GM19324 (cell line): ENCODE results near the gene RBBP8NL.
"Not testable (repeated sequence)": the region's sequence is repeated elsewhere in the genome, so short reads cannot be mapped to it uniquely, and the experiment has no call there.

ENCODE experiments used
- ATAC-seq: cut with Tn5 transposase; IDR thresholded peaks from one replicate; pipeline ENCODE4 v1.9.1; 2021; ENCODE audit warnings: mild to moderate bottlenecking, moderate library complexity; ENCODE audit not compliant: unreplicated experiment, low FRiP score

Gene RBBP8NL

GRCh38 chr20:62446481-62446880 is 19.1 kb upstream of the RBBP8NL start:
- ATAC-seq, result no peak

DNA sequence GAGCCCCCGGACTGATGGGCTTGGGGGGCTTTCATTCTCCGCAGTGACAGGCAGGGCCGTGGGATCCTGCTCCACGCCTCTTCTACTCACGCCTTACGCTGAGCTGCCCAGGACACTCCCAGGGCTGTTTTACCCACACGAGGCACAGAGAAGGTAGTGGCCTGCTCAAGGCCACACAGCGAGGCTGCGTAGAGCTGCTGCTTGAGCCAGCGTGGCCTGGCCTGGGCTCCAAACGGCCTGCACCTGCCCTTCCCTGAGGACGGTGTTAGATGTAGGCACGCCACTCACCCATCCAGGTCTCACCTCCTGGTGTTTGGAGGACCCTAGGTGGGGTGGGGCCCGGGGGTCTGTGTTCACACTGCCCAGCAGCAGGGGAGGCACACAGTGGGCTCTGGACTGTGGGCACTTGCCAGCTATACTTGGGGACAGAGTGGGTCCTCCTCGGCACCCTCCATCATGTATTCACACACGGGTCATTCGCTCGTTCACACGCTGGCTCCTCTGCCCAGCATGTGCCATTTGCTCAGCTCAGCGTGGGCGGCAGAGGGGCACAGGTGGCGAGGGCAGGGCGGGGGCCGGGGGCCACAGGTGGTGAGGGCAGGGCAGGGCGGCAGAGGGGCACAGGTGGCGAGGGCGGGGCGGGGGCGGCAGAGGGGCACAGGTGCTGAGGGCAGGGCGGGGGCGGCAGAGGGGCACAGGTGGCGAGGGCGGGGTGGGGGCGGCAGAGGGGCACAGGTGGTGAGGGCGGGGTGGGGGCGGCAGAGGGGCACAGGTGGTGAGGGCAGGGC is 18.4 kb upstream of the RBBP8NL start:
- ATAC-seq, result no peak

DNA sequence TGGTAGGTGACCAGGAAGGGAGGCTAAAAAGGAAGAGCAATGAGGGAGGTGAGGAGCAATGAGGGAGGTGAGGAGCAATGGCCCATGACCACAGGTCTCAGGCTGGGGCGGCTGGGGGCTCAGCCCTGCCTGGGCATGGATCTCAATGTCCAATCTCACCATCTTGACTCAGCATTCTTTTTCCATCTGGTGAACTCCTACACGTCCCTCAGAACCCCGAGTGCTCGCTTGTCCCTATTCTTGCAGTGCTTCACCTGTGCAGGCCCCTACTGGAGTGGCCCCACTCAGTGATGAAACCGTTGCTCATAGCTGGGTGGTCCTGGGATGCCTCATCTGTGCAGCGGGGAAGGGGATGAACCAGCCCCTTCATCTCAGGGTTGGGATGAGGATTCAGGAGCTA is 16.9 kb upstream of the RBBP8NL start:
- no peak for ATAC-seq

DNA sequence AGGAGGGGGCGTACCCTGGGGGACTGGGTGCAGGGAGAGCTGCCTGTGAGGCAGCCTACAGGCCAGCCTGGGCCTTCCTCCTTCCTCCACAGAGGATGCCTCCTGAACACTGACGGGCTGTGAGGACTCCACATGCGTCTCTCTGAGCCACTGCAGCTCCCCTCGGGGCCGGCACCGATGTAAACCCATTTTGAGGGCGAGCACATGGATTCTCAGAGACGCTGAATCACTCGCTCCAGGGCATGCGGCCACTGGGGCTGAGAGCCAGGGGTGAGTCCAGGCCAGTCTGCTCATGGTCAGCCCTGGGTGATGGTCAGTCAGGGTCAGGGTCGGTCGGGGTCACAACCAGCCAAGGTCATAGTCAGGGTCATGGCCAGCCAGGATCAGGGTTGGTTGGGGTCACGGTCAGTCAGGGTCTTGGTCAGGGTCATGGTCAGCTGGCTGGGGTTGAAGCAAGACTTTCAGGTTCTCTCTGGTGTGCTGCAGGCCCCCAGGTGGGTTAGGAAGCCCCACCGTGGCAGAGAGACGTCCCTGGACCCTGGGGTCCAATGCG is 14.7 kb upstream of the RBBP8NL start:
- no peak for ATAC-seq

- no peak for ATAC-seq
Measured at GRCh38 chr20:62439218-62439617, 11.9 kb upstream of the RBBP8NL start.

GRCh38 chr20:62437927-62438326 is 10.6 kb upstream of the RBBP8NL start:
- ATAC-seq, result no peak

- ATAC-seq, result no peak
Measured at GRCh38 chr20:62437496-62437895, 10.2 kb upstream of the RBBP8NL start.

GRCh38 chr20:62436692-62437091 is 9.4 kb upstream of the RBBP8NL start:
- ATAC-seq, result no peak

GRCh38 chr20:62433658-62434497 is 6.5 kb upstream of the RBBP8NL start:
- no peak for ATAC-seq

DNA sequence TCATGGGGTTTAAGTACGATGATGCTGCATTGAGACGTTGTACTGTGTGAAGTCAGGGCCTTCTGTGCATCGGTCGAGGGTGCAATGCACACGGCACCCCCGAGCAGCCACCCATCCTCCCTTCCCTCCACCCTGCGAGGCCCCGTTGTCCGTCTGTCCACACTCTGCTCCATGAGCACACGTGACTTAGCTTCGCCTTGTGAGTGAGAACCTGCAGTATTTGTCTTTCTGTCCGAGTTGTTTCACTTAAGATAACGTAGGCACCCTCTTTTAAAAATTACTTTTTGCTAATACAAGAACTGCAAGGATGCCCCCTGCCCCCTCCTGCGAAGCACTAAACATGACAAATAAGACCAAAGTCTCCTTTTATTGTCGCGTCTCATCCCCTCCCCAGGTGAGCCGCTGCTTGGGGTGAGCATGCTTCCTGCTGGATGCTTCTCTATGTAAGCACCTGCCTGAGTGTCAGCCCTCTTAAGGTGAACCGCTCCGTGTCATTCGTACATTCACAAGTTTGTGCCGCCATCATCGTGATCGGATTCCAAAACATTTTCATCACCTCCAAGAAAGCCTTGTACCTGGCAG is 3.6 kb upstream of the RBBP8NL start:
- no peak for ATAC-seq

DNA sequence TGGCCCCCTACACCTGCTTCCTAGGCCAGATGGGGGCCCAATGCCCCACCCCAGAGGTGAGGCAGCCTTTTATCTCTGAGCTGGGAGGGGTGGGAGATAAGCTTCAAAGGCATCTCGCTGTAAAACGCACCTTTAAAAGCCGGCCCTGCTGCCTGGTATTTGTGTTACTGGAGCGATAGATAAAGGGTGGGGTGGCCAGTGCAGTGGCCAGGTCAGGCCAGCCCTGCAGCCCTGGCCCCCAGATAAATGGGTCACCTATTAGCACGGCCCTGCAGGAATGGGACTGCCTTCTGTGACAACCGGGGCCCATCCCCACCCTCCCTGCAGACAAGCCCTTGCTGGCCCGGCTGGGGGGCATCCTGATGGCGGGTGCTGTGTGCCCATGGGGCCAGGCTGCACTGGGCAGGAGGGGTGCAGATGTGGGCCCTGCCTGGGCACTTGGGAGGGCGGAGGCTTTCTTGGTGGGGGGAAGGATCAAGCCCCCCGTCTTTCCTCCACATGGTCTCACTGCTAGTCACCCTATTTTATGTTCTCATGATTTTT is 3.0 kb upstream of the RBBP8NL start:
- ATAC-seq, result no peak

DNA sequence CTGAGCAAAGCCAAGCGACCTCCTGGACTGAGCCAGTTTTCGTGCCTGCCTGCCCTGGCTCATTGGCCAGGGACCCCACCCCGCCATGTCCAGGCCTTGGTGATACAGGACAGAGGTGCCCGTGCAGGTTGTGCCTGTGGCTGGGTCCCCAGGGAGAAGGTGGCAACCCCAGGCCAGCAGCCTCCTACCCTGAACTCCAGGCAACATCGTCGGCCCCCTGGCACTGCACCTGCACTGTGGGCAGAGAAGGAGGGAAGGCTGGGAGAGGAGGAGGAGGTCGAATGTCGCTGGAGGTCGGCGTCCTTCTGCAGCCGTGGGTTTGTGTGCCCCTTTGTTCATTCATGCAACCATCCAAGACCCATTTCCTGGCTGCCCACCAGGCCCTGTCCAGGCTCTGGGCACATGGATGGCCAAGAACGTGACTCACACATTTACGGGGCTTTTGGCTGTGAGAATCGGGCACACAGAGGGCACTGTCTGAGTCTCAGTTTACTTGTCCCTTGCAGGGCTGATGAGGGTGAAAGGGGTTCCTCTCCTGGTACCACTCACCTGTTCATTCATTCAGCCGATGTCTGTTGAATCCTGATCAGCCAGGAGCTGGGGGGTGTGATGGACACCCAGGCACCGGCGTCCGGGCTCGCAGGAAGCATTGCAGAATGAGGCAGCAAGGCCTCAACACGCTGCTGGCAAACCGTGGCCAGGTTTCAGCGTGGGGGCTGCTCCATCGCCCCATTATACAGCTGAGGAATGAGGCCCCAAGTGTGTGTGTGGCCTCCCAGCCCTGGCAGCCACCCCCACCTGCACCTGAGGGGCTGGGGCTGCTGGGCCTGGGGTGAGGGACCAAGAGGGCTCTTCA is 2.3 kb upstream of the RBBP8NL start:
- no peak for ATAC-seq

GRCh38 chr20:62428396-62429295 is 1.3 kb upstream of the RBBP8NL start:
- no peak for ATAC-seq

GRCh38 chr20:62428002-62428372 is 648 bp upstream of the RBBP8NL start:
- no peak for ATAC-seq

DNA sequence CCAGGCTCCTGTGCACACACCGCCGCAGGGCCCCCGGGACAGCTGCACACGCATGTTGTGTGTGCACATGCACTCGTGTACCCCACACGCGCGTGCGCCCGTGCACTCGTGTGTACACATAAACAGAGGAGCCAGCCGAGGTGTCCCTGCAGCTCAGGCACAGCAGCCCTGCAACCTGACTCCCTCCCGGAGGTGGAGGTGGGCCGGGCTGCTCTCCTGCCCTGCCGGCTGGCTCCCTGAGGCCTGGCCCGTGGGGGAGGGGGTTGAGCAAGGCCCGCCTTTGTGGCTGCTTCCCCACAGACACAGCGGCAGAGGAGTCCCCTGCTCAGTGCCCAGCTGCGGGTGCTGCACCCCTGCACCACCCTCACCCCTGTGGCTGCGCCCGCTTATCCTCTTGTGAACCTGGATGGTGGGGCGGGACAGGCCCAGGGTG is 624 bp downstream of the RBBP8NL start:
- ATAC-seq, result no peak

GRCh38 chr20:62426059-62426348 is 1.3 kb downstream of the RBBP8NL start:
- ATAC-seq, result not testable (repeated sequence)

- ATAC-seq, result no peak
Measured at GRCh38 chr20:62425281-62426058, 1.9 kb downstream of the RBBP8NL start.
